Fibroblast of the aortic adventitia (primary cell): ENCODE data around the gene RSPO3. TPM values are rescaled to one million over a fixed set of nuclear protein-coding genes. Genes with fewer than 3 reads are reported as not detected.

ENCODE experiments used
- DNase-seq: peaks from one replicate; pipeline ENCODE4 v3.0.0-alpha.2; 2010; ENCODE audit warnings: low read depth
- H3K4me3 ChIP-seq: 2 replicates; pipeline ENCODE4 v1.5.1; 2011; ENCODE audit warnings: low read depth, mild to moderate bottlenecking, control low read depth, low read length, moderate library complexity
- CTCF ChIP-seq: IDR thresholded peaks from 2 replicates; pipeline ENCODE4 v1.5.1; 2011; ENCODE audit warnings: mild to moderate bottlenecking, low read length, control low read depth, inconsistent platforms; ENCODE audit not compliant: insufficient read depth
- total RNA-seq: library from RNA; depleted of rRNA; stranded (reverse); fragments of >200 nt; gene quantifications from 2 replicates; pipeline ENCODE4 v1.2.3, GENCODE V29; 2012; ENCODE audit warnings: low replicate concordance

The RSPO3 gene
- total RNA-seq, 1 donor: 2.5 TPM

- TF ChIP-seq CTCF: no peak
- H3K4me3 ChIP-seq: no peak overlapping the region
- no peak for DNase-seq
Measured at GRCh38 chr6:127080081-127080480, 38.4 kb upstream of the RSPO3 start.

- DNase-seq: no peak
- H3K4me3 ChIP-seq: no peak overlapping the region
- no peak for TF ChIP-seq CTCF
Measured at GRCh38 chr6:127083231-127083962, 35.1 kb upstream of the RSPO3 start.

- no peak for DNase-seq
- no peak overlapping the region for H3K4me3 ChIP-seq
- TF ChIP-seq CTCF: no peak
Measured at GRCh38 chr6:127083963-127084310, 34.5 kb upstream of the RSPO3 start.

- no peak overlapping the region for H3K4me3 ChIP-seq
- DNase-seq: no peak
- no peak for TF ChIP-seq CTCF
Measured at GRCh38 chr6:127085181-127085580, 33.3 kb upstream of the RSPO3 start.

GRCh38 chr6:127090051-127090450, 28.4 kb upstream of the RSPO3 start:
- TF ChIP-seq CTCF: no peak
- DNase-seq: peak; percentile 16

GRCh38 chr6:127092466-127092865, 26.0 kb upstream of the RSPO3 start:
- H3K4me3 ChIP-seq: no peak overlapping the region
- TF ChIP-seq CTCF: no peak
- DNase-seq: no peak

More at GRCh38 chr6:127090051-127090450, 28.4 kb upstream of the RSPO3 start:
- H3K4me3 ChIP-seq: no peak overlapping the region

GRCh38 chr6:127094791-127095190, 23.7 kb upstream of the RSPO3 start:
- DNase-seq: no peak
- TF ChIP-seq CTCF: no peak
- H3K4me3 ChIP-seq: no peak overlapping the region
